RWPE2 (cell line): ENCODE measurements around the gene DBR1.
A peak's percentile ranks its signal among the peaks of the same experiment; 100 is the strongest.

Source experiments
- ATAC-seq: fragments of 200-7000 bp; cut with Tn5 transposase; 3 replicates; pipeline ENCODE4 v1.9.1; 2021; ENCODE audit warnings: low read depth
- DNase-seq: peaks from one replicate; pipeline ENCODE4 v3.0.0-alpha.2; 2020; ENCODE audit warnings: low spot score
- H3K27ac ChIP-seq: fragments of 450-650 bp; 2 replicates; pipeline ENCODE4 v1.5.1; 2017; ENCODE audit warnings: mild to moderate bottlenecking; ENCODE audit not compliant: poor library complexity, severe bottlenecking
- H3K27me3 ChIP-seq: fragments of 250-450 bp; sonication (Bioruptor Pico); 2 replicates; pipeline ENCODE4 v1.5.1; 2021; ENCODE audit warnings: mild to moderate bottlenecking, moderate library complexity; ENCODE audit not compliant: insufficient read depth, poor library complexity, severe bottlenecking
- H3K36me3 ChIP-seq: fragments of 250-450 bp; sonication (Bioruptor Pico); 2 replicates; pipeline ENCODE4 v1.5.1; 2020; ENCODE audit warnings: low read depth, mild to moderate bottlenecking, moderate library complexity
- H3K4me1 ChIP-seq: fragments of 250-450 bp; sonication (Bioruptor Pico); 2 replicates; pipeline ENCODE4 v1.5.1; 2021; ENCODE audit warnings: mild to moderate bottlenecking, moderate library complexity; ENCODE audit not compliant: insufficient read depth, poor library complexity, severe bottlenecking
- H3K4me3 ChIP-seq: fragments of 250-450 bp; sonication (Bioruptor Pico); 2 replicates; pipeline ENCODE4 v1.5.1; 2021; ENCODE audit warnings: mild to moderate bottlenecking, moderate library complexity; ENCODE audit not compliant: severe bottlenecking
- H3K9me3 ChIP-seq: fragments of 250-450 bp; sonication (Bioruptor Pico); 2 replicates; pipeline ENCODE4 v1.5.1; 2021; ENCODE audit warnings: mild to moderate bottlenecking, moderate library complexity; ENCODE audit not compliant: severe bottlenecking
- TF ChIP-seq, protein P1 (sequence below): fragments of 450-650 bp; IDR thresholded peaks from one replicate; pipeline ENCODE4 v1.5.1; 2017; ENCODE audit warnings: mild to moderate bottlenecking, moderate library complexity; ENCODE audit not compliant: poor library complexity, severe bottlenecking

Gene DBR1, protein sequence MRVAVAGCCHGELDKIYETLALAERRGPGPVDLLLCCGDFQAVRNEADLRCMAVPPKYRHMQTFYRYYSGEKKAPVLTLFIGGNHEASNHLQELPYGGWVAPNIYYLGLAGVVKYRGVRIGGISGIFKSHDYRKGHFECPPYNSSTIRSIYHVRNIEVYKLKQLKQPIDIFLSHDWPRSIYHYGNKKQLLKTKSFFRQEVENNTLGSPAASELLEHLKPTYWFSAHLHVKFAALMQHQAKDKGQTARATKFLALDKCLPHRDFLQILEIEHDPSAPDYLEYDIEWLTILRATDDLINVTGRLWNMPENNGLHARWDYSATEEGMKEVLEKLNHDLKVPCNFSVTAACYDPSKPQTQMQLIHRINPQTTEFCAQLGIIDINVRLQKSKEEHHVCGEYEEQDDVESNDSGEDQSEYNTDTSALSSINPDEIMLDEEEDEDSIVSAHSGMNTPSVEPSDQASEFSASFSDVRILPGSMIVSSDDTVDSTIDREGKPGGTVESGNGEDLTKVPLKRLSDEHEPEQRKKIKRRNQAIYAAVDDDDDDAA

DNA sequence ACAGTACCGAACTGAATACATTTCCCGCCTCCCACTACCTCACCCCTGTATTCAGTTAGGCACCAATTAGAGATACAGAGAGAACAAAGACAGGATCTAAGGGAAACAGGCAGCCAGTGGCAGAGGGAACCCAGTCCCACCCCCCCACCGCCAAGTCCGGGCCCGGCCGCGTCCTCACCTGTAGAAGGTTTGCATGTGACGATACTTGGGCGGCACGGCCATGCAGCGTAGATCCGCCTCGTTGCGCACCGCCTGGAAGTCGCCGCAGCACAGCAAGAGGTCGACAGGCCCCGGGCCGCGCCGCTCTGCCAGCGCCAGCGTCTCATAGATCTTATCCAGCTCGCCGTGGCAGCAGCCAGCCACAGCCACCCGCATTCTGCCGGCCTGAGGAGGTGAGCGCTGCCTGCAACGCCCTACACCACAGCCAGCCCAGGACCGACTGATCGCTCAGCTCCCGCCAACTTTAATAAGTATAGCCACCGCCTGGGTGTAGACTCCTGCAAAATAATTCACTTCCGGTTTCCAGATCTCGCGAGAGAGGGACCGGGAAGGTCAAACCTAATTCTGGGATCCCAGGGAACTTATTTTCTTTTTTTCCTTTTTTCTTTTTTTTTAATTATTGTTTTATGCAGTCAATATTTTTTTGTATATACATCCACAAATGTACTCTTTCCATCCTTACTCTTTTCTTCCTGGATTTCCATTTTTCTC lies at the start of gene DBR1:
Gene DBR1, minus strand, starts transcription at position 501 of the 711 bp plus-strand sequence. Its CDS starts 126 bp downstream, at position 375.
- peaks cover 33% of the 10 kb centered on the region for H3K36me3 ChIP-seq
- H3K27ac ChIP-seq = peak within 1 kb of the TSS; percentile 60
- no peaks in the 10 kb centered on the region for H3K9me3 ChIP-seq
- H3K4me1 ChIP-seq = peaks cover 9% of the 10 kb centered on the region
- peak; percentile 68 for DNase-seq
- ATAC-seq = peak; percentile 93
- no peaks in the 10 kb centered on the region for H3K27me3 ChIP-seq
- TF ChIP-seq, protein P1, sequence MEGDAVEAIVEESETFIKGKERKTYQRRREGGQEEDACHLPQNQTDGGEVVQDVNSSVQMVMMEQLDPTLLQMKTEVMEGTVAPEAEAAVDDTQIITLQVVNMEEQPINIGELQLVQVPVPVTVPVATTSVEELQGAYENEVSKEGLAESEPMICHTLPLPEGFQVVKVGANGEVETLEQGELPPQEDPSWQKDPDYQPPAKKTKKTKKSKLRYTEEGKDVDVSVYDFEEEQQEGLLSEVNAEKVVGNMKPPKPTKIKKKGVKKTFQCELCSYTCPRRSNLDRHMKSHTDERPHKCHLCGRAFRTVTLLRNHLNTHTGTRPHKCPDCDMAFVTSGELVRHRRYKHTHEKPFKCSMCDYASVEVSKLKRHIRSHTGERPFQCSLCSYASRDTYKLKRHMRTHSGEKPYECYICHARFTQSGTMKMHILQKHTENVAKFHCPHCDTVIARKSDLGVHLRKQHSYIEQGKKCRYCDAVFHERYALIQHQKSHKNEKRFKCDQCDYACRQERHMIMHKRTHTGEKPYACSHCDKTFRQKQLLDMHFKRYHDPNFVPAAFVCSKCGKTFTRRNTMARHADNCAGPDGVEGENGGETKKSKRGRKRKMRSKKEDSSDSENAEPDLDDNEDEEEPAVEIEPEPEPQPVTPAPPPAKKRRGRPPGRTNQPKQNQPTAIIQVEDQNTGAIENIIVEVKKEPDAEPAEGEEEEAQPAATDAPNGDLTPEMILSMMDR = no peak
- H3K4me3 ChIP-seq = peak within 1 kb of the TSS; percentile 73

DNA sequence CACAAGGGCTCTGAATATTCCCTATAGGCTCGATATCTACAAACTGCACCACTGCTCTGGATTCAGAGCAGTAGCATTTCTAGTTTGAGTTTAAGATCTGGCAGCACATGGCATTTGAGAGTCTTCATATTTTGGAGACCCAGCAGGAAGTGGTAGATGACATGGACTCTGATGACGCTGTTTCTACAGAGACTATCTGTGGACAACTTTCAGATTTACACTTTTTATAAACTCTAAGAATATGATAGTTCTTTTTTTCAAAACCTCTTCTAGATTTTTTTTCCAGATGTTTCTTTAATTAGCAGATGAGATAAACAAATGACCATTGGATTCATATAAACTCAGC lies 48.2 kb upstream of the DBR1 start:
- DNase-seq (no peak), ATAC-seq (no peak)
- TF ChIP-seq, protein P1 = no peak
- Histone ChIP-seq H3K4me1 (no peaks in the 10 kb centered on the region), H3K27me3 (no peaks in the 10 kb centered on the region), H3K36me3 (peaks cover 64% of the 10 kb centered on the region), H3K4me3 (no peak overlapping the region), H3K27ac (no peak overlapping the region), H3K9me3 (no peaks in the 10 kb centered on the region)

DNA sequence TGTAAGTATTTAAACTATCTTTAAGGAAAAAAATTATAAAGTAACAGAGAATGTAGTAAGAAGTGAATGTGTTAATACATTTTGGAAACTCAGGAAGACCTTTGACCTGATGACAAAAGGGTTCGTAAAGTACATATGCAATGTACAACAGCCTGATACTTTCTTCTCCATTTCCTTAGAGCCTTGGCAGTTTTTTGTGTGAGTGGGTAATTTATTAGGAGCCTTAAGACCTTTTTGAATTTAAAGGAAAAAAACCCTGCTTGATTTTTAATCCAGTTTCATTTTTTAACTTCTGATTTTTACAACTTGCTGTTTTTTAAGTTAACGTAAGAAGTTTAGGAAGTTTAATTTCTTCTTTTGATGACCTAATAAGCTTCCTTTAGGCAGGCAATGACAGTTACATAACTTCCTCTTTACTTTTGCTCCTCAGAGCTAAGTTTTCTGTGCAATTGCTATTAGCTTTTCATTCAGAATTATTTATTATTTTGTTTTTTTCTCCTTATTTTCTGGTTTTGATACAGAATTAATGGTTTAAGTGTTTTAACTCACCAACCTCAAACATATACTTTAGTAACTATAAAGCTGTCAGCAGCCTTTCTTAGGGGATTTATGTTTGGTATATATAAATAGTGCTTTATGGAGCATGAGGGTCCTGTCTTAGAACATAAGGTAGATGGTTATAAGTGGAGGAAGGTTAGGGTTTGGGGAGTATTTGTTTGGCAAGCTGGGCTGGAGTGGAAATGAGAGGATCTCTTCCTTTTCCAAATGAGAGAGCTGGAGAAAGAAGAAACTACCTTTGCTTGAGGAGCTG lies 47.6 kb upstream of the DBR1 start:
- Histone ChIP-seq H3K27me3 (no peaks in the 10 kb centered on the region), H3K9me3 (no peaks in the 10 kb centered on the region), H3K27ac (no peak overlapping the region), H3K4me1 (no peaks in the 10 kb centered on the region), H3K36me3 (peaks cover 60% of the 10 kb centered on the region), H3K4me3 (no peak overlapping the region)
- ATAC-seq = no peak
- TF ChIP-seq, protein P1 = no peak
- DNase-seq = no peak

DNA sequence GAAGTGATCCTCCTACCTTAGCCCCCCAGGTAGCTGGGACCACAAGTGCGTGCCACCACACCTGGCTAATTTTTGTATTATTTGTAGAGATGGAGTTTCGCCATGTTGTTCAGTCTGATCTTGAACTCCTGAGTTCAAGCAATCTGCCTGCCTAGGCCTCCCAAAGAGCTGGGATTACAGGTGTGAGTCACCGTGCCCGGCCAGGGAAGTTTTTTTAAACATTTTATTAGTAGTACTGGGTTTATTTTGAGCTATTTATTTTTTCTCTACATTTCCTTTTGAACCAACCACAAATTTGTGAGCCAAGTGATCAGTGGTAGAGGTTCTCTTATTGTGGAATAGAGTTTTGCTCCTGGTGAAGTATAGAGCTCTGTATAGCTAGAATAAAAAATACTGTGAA lies 46.1 kb upstream of the DBR1 start:
- H3K4me1 ChIP-seq = no peaks in the 10 kb centered on the region
- ATAC-seq = 0 out of 3 replicates have a peak, but pooled peaks have one; percentile 23
- H3K36me3 ChIP-seq = peaks cover 57% of the 10 kb centered on the region
- no peak overlapping the region for H3K4me3 ChIP-seq
- H3K9me3 ChIP-seq = no peaks in the 10 kb centered on the region
- no peaks in the 10 kb centered on the region for H3K27me3 ChIP-seq
- H3K27ac ChIP-seq = no peak overlapping the region
- TF ChIP-seq, protein P1 = no peak
- DNase-seq = no peak
